Right lung (tissue), 5 donors: Measurements from ENCODE around the gene EXOC3. TPM values are rescaled to one million over a fixed set of nuclear protein-coding genes. Genes with fewer than 3 reads are reported as not detected.

Experiments used
- DNase-seq, 2 donors: peaks; one replicate each; pipeline ENCODE4 v3.0.0-alpha.2; 2013
- polyA plus RNA-seq, 5 donors: library from polyadenylated mRNA; unstranded; fragments of 120-200 nt; gene quantifications; one replicate each; pipeline versions ENCODE4 v1.2.1 to v1.2.3, GENCODE V29; 2013; ENCODE audit warnings: inconsistent platforms in 1 of 5, low replicate concordance in 1 of 5; ENCODE audit not compliant: insufficient read length in 5 of 5, insufficient read depth in 1 of 5

The EXOC3 gene
- polyA plus RNA-seq, 5 donors, result 43.6 to 59.3 (median 55.2) TPM

DNA sequence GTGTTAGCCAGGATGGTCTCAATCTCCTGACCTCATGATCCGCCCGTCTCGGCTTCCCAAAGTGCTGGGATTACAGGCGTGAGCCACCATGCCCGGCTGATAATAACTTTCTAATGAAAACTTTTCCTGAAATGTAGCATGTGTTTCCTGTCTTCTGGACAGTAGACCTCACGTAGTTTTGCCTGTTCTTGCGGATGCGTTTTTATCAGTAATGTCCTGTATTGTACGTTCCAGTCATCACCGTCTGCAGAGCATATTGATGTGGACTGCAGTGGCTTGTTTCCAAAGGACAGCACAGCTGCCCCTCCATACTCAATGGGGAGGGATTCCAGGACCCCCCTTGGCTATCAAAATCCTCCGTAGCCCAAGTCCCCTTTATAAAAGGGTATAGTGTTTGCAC is 12.8 kb downstream of the EXOC3 start:
- no peak for DNase-seq

- no peak for DNase-seq
Observed at GRCh38 chr5:456351-457194, 13.6 kb downstream of the EXOC3 start.

DNA sequence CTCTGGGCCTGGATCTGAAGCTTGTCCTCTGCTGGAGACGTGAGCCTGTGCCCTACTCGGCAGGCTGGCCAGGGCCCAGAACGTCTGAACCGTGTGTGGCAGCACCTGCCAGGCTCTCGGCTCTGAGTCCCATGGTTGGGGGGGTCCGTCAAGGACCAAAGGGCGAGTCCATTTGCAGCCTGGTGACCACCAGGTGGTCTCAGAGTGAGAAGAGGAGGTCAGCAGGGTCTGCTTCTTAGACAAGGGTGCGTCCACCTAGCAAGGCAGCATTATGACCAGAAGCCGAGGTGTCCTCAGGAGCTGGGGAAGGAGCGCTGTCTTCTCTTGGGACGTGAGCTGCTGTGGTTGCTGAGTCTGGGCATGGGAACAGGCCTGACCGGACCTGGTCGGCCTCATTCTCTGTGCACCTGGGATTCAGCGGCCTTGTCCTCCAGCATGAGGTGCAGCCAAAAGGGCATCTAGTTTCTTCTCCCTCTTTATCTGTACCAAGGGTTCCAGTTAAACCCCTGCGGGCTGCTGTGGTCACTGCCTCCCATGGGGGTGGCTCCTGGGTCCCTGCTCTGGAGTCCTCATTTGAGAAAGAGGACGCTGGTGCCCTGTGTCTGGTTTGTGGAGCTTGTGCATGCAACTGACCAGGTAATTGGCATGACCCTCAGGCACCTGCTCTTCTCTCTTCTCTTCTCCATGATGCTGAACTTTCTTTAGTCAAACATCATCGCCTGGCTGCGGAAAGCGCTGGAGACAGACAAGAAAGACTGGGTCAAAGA is 14.4 kb downstream of the EXOC3 start:
- no peak for DNase-seq

- DNase-seq, result no peak
Observed at GRCh38 chr5:458547-459353, 15.8 kb downstream of the EXOC3 start.

DNA sequence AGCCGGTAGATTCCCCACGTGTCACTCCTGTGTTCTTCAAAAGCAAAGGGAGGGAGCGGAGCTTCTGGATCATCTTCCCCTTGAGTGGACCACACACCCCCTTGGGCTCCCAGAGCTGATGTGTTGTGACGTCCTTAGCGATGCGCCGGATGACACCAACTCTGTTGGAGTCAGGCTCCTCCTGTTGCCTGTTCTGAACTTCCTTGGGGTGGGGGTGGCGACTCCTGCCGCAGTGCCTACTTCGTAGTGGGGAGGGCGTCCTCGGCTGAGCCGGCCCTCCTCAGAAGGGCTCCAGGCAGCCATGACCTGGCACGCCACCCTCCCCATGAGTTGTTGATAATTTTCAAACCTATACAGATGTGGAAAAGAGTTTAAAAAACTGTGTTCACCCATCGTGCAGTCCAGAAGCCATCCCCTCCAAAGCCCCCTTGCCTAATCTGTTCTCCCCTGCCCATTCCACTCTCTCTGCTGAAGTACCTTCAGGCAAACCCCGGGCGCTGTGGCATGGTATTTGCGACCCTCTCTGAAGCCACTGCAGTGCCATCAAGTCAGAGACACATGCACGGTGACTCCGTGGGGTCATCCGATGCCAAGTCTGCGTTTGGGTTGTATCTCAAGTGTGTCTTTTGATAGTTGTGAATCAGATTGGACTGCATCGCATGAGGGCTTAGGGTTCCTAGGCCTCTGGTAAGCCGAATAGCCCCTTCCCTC is 16.7 kb downstream of the EXOC3 start:
- no peak for DNase-seq

DNA sequence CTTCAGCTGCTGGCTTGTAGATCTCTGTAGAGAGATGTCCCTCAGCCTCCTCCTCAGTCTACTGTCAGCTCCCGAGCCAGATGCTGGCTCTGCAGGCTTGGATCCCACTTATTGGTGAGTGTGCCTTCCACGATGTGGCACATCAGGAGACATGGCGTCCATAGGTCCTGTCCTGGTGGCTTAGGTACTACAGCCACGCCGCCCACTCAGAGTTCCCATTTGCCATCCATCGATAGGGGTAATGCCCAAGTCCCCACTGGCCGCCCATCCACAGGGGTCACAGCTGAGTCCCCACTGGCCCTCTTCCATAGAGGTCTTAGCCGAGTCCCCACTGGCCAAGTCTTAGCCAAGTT is 17.3 kb downstream of the EXOC3 start:
- DNase-seq, result no peak

- DNase-seq, result no peak
Observed at GRCh38 chr5:462051-462481, 19.1 kb downstream of the EXOC3 start.

- no peak for DNase-seq
Observed at GRCh38 chr5:463301-463700, 20.3 kb downstream of the EXOC3 start.

DNA sequence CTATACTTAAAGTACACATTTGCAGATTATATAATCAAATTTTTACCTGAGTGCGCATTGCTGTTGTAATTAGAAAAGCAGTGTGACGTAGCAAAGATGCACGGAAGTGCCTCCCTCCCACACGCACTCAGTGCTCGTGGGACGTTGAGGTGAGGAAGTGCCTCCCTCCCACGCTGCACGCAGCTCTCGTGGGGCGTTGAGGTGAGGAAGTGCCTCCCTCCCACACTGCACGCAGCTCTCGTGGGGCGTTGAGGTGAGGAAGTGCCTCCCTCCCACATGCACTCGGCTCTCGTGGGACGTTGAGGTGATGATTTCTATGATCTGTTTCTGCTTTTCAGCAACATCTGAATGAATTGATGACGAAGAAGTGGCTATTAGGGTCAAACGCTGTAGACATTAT is 21.0 kb downstream of the EXOC3 start:
- DNase-seq, result no peak

GRCh38 chr5:464446-464842 is 21.5 kb downstream of the EXOC3 start:
- no peak for DNase-seq

DNA sequence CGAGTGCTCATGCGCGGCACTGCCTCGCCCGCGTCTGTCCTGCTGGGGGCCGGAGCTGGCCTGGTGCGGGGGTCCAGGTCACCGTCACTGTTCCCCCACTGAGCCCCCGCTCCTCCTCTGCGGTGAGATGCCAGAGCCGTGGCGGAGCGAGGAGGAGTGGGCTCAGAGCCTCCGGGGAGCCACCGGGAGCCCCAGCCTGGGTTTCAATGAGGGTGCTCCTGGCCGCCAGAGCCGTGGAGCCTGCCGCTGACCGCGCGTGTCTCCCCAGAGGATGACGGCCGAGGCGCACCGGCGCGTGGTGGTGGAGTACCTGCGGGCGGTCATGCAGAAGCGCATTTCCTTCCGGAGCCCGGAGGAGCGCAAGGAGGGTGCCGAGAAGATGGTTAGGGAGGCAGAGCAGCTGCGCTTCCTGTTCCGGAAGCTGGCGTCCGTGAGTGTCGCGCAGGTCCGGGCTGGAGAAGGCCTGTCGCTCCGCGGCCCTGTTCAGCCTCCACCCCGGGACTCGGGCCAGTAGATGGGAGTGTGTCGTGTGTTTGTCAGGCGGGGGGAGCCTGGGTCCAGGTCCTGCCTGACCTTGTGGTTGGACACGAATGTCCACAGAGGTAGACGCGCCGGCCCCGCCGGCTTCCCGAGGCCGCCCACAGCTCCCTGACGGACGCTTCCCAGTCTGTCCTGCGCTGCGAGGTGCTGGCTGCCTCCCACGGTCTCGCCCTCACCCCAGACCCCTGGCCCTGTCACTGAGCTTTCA is 22.0 kb downstream of the EXOC3 start:
- no peak for DNase-seq

DNA sequence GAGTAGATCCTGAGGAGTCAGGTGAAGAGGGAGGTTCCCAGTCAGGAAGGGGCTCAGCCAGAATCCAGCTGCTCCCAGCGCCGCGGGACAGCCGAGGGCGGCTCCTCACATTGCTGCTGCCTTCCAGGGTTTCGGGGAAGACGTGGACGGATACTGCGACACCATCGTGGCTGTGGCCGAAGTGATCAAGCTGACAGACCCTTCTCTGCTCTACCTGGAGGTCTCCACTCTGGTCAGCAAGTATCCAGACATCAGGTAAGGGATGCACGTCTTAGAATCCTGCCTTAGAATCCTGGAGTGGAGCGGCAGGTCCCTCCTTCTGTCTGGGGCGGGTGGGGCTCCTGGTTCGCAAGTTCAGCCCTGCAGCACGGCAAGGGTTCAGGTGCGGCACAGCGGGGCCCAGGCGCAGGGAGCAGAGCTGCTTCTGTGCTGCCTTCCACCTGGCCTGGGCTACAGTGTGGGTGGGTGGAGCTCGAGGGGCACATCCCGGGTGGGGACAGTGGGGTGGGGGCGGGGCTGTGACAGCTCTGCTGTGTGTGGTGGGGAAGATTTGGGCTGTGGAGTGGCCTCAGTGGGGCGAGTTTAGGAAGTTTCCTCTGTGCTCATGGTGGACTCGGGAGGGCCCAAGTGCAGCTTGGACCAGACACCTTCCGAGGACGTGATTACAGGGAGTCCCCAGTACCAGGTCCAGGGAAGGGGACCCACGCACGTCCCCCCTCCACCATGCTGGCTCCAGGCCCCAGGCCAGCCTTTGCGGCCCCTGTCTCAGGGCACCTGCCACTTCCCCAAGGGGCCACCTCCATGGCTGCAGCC is 22.8 kb downstream of the EXOC3 start:
- no peak for DNase-seq

DNA sequence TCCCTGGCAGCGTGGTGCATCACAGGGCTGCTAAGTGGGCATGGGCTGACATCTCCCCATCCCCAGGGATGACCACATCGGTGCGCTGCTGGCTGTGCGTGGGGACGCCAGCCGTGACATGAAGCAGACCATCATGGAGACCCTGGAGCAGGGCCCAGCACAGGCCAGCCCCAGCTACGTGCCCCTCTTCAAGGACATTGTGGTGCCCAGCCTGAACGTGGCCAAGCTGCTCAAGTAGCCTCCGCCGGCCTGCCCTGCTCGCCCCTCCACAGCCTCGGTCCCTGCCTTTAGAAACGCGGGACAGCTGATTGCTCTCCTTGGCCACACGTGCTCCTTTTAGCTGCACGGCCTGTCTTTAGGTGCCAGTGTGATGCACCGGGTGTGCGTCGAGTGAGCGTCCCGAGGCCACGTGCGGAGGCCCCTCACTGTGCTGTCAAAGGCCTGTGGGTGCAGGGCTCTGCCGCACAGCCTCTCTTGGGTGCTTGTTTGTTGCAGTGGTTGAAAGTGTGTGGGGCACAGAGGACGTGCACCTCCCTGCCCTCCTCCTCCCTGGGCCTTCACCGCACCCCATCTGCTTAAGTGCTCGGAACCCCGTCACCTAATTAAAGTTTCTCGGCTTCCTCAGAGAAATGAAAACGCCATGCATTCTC is 23.8 kb downstream of the EXOC3 start:
- DNase-seq, result no peak

DNA sequence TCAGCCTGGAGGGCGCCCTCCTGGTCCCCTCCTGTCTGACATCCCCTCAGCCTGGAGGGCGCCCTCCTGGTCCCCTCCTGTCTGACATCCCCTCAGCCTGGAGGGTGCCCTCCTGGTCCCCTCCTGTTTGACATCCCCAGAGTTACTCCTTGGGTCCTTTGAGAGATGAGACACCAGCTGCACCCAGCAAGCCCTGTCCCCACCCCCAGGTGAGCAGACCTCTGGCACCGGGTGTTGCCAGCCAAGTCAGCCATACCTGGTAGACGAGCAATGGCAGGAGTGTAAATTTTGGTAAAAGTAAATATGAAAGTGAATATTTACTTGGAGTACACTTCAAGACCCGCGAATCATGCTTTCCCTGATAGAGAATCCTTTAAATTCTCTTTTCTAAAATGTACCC is 25.4 kb downstream of the EXOC3 start:
- no peak for DNase-seq

- DNase-seq, result no peak
Observed at GRCh38 chr5:469752-470483, 26.9 kb downstream of the EXOC3 start.

DNA sequence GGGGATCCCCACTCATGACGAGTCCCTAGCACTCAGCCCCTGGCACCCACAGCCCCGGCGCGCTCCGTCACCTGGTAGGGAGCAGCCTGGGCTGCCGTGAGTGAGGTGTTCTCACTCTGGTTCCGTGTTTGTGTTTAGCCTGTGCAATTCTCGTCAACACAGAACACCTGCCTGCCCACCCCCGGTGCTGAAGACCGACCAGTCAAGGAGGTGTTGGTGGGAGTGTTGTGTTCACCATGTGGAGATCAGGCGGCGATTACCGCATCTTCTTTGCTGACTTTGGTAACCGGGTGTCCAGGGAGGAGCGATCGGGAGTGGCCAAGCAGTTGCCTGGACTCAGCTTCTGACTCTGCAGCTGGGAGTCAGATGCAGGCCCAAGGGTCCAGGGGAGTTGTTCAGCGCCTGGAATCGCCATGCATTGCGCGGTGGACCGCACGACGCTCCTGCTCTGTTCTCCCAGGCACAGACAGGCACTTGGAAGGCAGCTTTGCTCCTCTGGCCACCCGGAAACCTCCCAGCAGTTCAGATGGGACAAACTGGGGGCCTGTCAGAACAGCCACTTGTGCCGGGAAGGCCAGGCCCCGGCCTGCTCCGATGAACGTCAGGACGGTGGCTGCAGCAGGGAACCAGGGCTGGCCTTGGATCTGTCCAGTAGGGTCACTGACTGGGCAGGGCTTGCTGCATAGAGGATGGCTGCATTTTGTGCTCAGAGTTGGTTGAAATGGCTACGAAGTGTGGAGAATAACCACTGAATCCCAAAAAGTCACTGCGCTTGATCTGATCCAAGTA is 28.2 kb downstream of the EXOC3 start:
- DNase-seq, result no peak

GRCh38 chr5:471750-472058 is 28.7 kb downstream of the EXOC3 start:
- DNase-seq, result no peak

GRCh38 chr5:472076-472655 is 29.2 kb downstream of the EXOC3 start:
- DNase-seq, result peak in 1 of 2 donors; percentile 14
